Ishikawa (cell line): ENCODE measurements around the gene USP46.

ENCODE experiments used
- CREB1 ChIP-seq: IDR thresholded peaks from 2 replicates; pipeline ENCODE4 v1.6.1; 2012; ENCODE audit warnings: low read depth
- EP300 ChIP-seq: IDR thresholded peaks from 2 replicates; pipeline ENCODE4 v1.6.1; 2012; ENCODE audit warnings: borderline replicate concordance
- RAD21 ChIP-seq: IDR thresholded peaks from 2 replicates; pipeline ENCODE4 v1.6.1; 2012; ENCODE audit warnings: low read depth
- YY1 ChIP-seq: IDR thresholded peaks from 2 replicates; pipeline ENCODE4 v1.6.1; 2012; ENCODE audit warnings: low read depth

- TF ChIP-seq RAD21 = no peak
- no peak for TF ChIP-seq YY1
- no peak for TF ChIP-seq CREB1
- TF ChIP-seq EP300 = no peak
Observed at GRCh38 chr4:52588771-52589591, 70.1 kb downstream of the USP46 start.
